HUDEP-2 (cell line): Measurements from ENCODE around the gene MANBA.
"Not testable (repeated sequence)": the region's sequence is repeated elsewhere in the genome, so short reads cannot be mapped to it uniquely, and the experiment has no call there.

Experiments
- DNase-seq, 76 experiments: peaks; one replicate each; lab custom pipeline; 2025; ENCODE audit not compliant: unreplicated experiment in 76 of 76; lab: John Stamatoyannopoulos, UW

The MANBA gene

GRCh38 chr4:102772738-102773340, 12.1 kb upstream of the MANBA start:
- no peak for DNase-seq

GRCh38 chr4:102764901-102765300, 4.1 kb upstream of the MANBA start:
- DNase-seq = no peak

- DNase-seq = no peak
Measured at GRCh38 chr4:102761906-102762305, 1.1 kb upstream of the MANBA start.

GRCh38 chr4:102761296-102761701, 531 bp upstream of the MANBA start:
- DNase-seq = peak in 6 of 76 experiments; percentile 5 to 42 (median 28)

- peak in 24 of 76 experiments; percentile 0 to 60 (median 40) for DNase-seq
Measured at GRCh38 chr4:102759831-102760644, 730 bp downstream of the MANBA start.

GRCh38 chr4:102758241-102759160, 2.3 kb downstream of the MANBA start:
- DNase-seq = no peak

- DNase-seq = no peak
Measured at GRCh38 chr4:102757681-102758080, 3.1 kb downstream of the MANBA start.

GRCh38 chr4:102754044-102754443, 6.7 kb downstream of the MANBA start:
- DNase-seq = no peak

- no peak for DNase-seq
Measured at GRCh38 chr4:102751941-102752340, 8.8 kb downstream of the MANBA start.

GRCh38 chr4:102743352-102743751, 17.4 kb downstream of the MANBA start:
- DNase-seq = peak in 63 of 76 experiments; percentile 2 to 72 (median 36)

- not testable (repeated sequence) for DNase-seq
Measured at GRCh38 chr4:102738802-102739201, 22.0 kb downstream of the MANBA start.

GRCh38 chr4:102736636-102737549, 23.9 kb downstream of the MANBA start:
- peak in 1 of 76 experiments; percentile 9 for DNase-seq

- DNase-seq = no peak
Measured at GRCh38 chr4:102735582-102735981, 25.2 kb downstream of the MANBA start.

GRCh38 chr4:102734591-102735385, 26.0 kb downstream of the MANBA start:
- no peak for DNase-seq

GRCh38 chr4:102734116-102734515, 26.7 kb downstream of the MANBA start:
- DNase-seq = no peak

GRCh38 chr4:102733084-102733483, 27.7 kb downstream of the MANBA start:
- DNase-seq = no peak

- no peak for DNase-seq
Measured at GRCh38 chr4:102732678-102733077, 28.1 kb downstream of the MANBA start.

GRCh38 chr4:102730968-102731533, 29.7 kb downstream of the MANBA start:
- DNase-seq = peak in 4 of 76 experiments; percentile 4 to 18 (median 11)

GRCh38 chr4:102729486-102729885, 31.3 kb downstream of the MANBA start:
- peak in 45 of 76 experiments; percentile 1 to 51 (median 18) for DNase-seq
